Neural progenitor cell (in vitro differentiated cells): Measurements from ENCODE around the gene BMPR1A. TPM values are rescaled to one million over a fixed set of nuclear protein-coding genes. Genes with fewer than 3 reads are reported as not detected.

Experiments
- DNase-seq: peaks from one replicate; pipeline ENCODE4 v3.0.0-alpha.2; 2016; ENCODE audit warnings: low spot score
- H2AFZ ChIP-seq: fragments of 200-600 bp; sonication (generic); replicated peaks from 2 replicates; pipeline ENCODE4 v1.6.1; 2016; ENCODE audit warnings: antibody characterized with exemption
- H3F3A ChIP-seq: fragments of 200-600 bp; sonication (generic); 2 replicates; pipeline ENCODE4 v1.6.1; 2016; ENCODE audit warnings: antibody characterized with exemption, low read depth
- H3K27ac ChIP-seq: fragments of 200-600 bp; sonication (generic); 2 replicates; pipeline ENCODE4 v1.5.1; 2016; ENCODE audit warnings: mild to moderate bottlenecking
- H3K27me3 ChIP-seq: fragments of 200-600 bp; sonication (generic); 2 replicates; pipeline ENCODE4 v1.6.1; 2016; ENCODE audit warnings: mild to moderate bottlenecking, moderate library complexity
- H3K36me3 ChIP-seq: fragments of 200-600 bp; sonication (generic); 2 replicates; pipeline ENCODE4 v1.5.1; 2016
- H3K4me1 ChIP-seq: fragments of 200-600 bp; sonication (generic); 2 replicates; pipeline ENCODE4 v1.6.1; 2016; ENCODE audit warnings: mixed run types
- H3K4me2 ChIP-seq: fragments of 200-600 bp; sonication (generic); 2 replicates; pipeline ENCODE4 v1.6.1; 2016
- H3K4me3 ChIP-seq: fragments of 200-600 bp; sonication (generic); 2 replicates; pipeline ENCODE4 v1.5.1; 2016
- H3K79me2 ChIP-seq: fragments of 200-600 bp; sonication (generic); 2 replicates; pipeline ENCODE4 v1.6.1; 2016; ENCODE audit warnings: low read depth
- H3K9ac ChIP-seq: fragments of 200-600 bp; sonication (generic); 2 replicates; pipeline ENCODE4 v1.6.1; 2016
- H3K9me3 ChIP-seq: fragments of 200-600 bp; sonication (generic); 2 replicates; pipeline ENCODE4 v1.5.1; 2016; ENCODE audit warnings: low read depth
- H4K20me1 ChIP-seq: fragments of 200-600 bp; sonication (generic); 2 replicates; pipeline ENCODE4 v1.6.1; 2016; ENCODE audit warnings: low read depth
- H3K27ac Mint-ChIP-seq: 3 replicates; pipeline ENCODE4 v1.8.0; 2021; ENCODE audit warnings: mixed read lengths
- H3K27me3 Mint-ChIP-seq: 2 replicates; pipeline ENCODE4 v1.8.0; 2022; ENCODE audit warnings: low read depth, mild to moderate bottlenecking, inconsistent platforms, moderate library complexity, mixed read lengths; ENCODE audit not compliant: insufficient read depth
- H3K36me3 Mint-ChIP-seq: 3 replicates; pipeline ENCODE4 v1.8.0; 2021; ENCODE audit warnings: mixed read lengths
- H3K4me1 Mint-ChIP-seq: 3 replicates; pipeline ENCODE4 v1.8.0; 2021; ENCODE audit warnings: mixed read lengths
- H3K4me3 Mint-ChIP-seq: 3 replicates; pipeline ENCODE4 v1.8.0; 2021; ENCODE audit warnings: mild to moderate bottlenecking, moderate library complexity, mixed read lengths
- H3K9me3 Mint-ChIP-seq: 3 replicates; pipeline ENCODE4 v1.8.0; 2020; ENCODE audit warnings: mixed read lengths
- EZH2 ChIP-seq: fragments of 200-600 bp; sonication (generic); IDR thresholded peaks from 2 replicates; pipeline ENCODE4 v1.6.1; 2017; ENCODE audit warnings: antibody characterized with exemption, mild to moderate bottlenecking, moderate library complexity
- EZH2phosphoT487 ChIP-seq: fragments of 200-600 bp; sonication (generic); IDR thresholded peaks from 2 replicates; pipeline ENCODE4 v1.6.1; 2017; ENCODE audit warnings: antibody characterized with exemption
- total RNA-seq: library from RNA; depleted of rRNA; stranded (reverse); fragments of >200 nt; gene quantifications from 2 replicates; pipeline ENCODE4 v1.2.3, GENCODE V29; 2015; ENCODE audit warnings: low replicate concordance
- TF ChIP-seq, protein P1 (sequence below): fragments of 200-600 bp; sonication (generic); IDR thresholded peaks from 2 replicates; pipeline ENCODE4 v1.5.1; 2017; ENCODE audit warnings: antibody characterized with exemption, mild to moderate bottlenecking

BMPR1A gene
- total RNA-seq, 1 donor from 2014 or later, result 76.2 TPM

DNA sequence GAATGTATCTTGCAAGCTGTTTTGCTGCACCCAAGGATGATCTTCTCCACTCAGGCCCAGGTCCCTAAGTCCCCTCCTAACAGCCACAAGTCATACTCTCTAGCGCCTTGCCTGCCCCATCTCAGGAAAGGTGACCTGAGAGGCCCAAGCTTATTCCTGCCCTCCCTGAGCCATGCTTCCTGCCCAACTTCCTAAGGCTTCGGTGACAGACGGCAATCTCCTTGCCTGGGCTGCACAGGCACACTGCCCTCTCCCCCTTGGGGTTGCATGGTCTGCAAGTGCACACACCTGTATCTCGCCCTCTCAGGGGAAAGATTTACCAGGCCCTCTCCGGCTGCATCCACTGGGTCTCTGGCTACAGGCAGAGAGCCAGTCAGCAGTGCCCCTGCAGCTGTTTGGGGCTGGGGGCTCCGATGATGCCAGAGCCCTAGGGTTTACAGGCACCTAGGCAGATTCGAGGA lies 211.1 kb downstream of the BMPR1A start:
- Histone ChIP-seq H3K79me2 (no peaks in the 10 kb centered on the region), H3K27ac (no peak overlapping the region), H2AFZ (no peak overlapping the region), H3K9ac (no peak overlapping the region), H3K9me3 (no peaks in the 10 kb centered on the region), H3K4me3 (no peak overlapping the region), H3K36me3 (no peaks in the 10 kb centered on the region), H3K4me1 (peaks cover 35% of the 10 kb centered on the region), H4K20me1 (no peaks in the 10 kb centered on the region), H3F3A (peaks cover 31% of the 10 kb centered on the region), H3K27me3 (peaks cover 18% of the 10 kb centered on the region), H3K4me2 (no peak overlapping the region)
- H3K9me3 Mint-ChIP-seq, result no peaks in the 10 kb centered on the region
- peaks cover 38% of the 10 kb centered on the region for H3K4me1 Mint-ChIP-seq
- DNase-seq, result no peak
- no peak overlapping the region for H3K4me3 Mint-ChIP-seq
- no peaks in the 10 kb centered on the region for H3K36me3 Mint-ChIP-seq
- no peak overlapping the region for H3K27ac Mint-ChIP-seq
- peaks cover 14% of the 10 kb centered on the region for H3K27me3 Mint-ChIP-seq
- TF ChIP-seq EZH2phosphoT487, result no peak
- TF ChIP-seq, protein P1, sequence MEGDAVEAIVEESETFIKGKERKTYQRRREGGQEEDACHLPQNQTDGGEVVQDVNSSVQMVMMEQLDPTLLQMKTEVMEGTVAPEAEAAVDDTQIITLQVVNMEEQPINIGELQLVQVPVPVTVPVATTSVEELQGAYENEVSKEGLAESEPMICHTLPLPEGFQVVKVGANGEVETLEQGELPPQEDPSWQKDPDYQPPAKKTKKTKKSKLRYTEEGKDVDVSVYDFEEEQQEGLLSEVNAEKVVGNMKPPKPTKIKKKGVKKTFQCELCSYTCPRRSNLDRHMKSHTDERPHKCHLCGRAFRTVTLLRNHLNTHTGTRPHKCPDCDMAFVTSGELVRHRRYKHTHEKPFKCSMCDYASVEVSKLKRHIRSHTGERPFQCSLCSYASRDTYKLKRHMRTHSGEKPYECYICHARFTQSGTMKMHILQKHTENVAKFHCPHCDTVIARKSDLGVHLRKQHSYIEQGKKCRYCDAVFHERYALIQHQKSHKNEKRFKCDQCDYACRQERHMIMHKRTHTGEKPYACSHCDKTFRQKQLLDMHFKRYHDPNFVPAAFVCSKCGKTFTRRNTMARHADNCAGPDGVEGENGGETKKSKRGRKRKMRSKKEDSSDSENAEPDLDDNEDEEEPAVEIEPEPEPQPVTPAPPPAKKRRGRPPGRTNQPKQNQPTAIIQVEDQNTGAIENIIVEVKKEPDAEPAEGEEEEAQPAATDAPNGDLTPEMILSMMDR, result no peak
- TF ChIP-seq EZH2, result no peak

DNA sequence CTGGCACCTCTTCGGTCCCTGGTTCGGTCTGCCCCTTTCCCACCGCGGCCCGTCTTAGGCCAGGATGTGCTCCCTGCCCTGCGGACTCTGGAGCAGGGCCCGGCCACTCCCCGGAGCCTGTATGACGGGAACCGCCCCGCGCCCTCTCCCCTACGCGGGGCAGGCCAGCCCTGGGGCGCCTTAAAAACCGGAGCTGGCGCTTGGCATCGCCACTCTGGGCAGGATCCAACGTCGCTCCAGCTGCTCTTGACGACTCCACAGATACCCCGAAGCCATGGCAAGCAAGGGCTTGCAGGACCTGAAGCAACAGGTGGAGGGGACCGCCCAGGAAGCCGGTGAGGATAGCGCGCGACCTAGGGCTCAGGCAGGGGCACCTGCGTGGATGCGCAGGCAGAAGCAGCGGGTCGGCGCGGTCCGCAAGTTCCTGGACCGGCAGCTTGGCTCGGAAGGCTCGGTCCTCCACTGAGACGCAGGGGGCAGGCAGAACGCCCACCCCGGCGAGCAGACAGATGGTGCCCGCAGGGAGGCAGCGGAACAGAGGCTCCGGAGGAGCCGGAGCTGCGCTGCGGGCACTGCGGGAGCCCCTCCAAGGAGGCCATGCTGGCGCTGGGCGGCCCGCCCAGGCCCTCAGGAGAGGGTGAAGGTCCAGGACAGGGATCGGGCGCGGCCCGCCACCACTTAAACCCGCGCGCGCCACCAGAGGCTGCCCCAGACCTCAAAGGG lies 212.0 kb downstream of the BMPR1A start, which contains the start of gene ADIRF:
TSS of gene ADIRF (plus strand) at position 212 of the 723 bp plus-strand sequence. CDS start at position 275, 63 bp downstream.
- peak within 1 kb of the TSS; percentile 50 for H3K27ac Mint-ChIP-seq
- Histone ChIP-seq H3K9me3 (no peaks in the 10 kb centered on the region), H2AFZ (no peak within 1 kb of the TSS), H3K4me3 (no peak within 1 kb of the TSS), H3K36me3 (no peaks in the 10 kb centered on the region), H3K27me3 (peaks cover 28% of the 10 kb centered on the region), H3K27ac (no peak within 1 kb of the TSS), H4K20me1 (no peaks in the 10 kb centered on the region), H3F3A (peaks cover 32% of the 10 kb centered on the region), H3K4me1 (peaks cover 35% of the 10 kb centered on the region), H3K4me2 (peak within 1 kb of the TSS; percentile 79), H3K79me2 (no peaks in the 10 kb centered on the region), H3K9ac (no peak within 1 kb of the TSS)
- TF ChIP-seq EZH2, result no peak
- TF ChIP-seq, protein P1, result no peak
- TF ChIP-seq EZH2phosphoT487, result no peak
- H3K27me3 Mint-ChIP-seq, result peaks cover 17% of the 10 kb centered on the region
- H3K4me1 Mint-ChIP-seq, result peaks cover 38% of the 10 kb centered on the region
- no peaks in the 10 kb centered on the region for H3K9me3 Mint-ChIP-seq
- DNase-seq, result no peak
- no peak within 1 kb of the TSS for H3K4me3 Mint-ChIP-seq
- H3K36me3 Mint-ChIP-seq, result no peaks in the 10 kb centered on the region

DNA sequence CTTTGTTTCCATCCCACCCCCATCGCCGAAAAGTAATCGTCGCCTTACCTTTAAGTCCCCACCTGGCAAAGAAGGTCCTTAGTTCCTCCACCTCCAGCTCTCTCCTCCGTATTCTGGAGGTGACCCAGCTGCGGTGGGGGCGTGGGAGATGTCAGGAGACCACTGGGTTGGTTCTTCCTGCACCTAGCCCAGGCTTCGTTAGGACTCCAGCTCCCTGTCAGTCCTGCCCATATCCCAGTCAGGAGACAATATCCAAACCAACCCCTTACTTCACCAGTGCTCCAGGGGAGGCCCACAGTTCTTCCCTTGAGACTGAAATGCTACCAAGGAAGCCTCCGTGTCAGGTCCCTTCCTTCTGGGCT lies 212.6 kb downstream of the BMPR1A start:
- Histone ChIP-seq H3K79me2 (no peaks in the 10 kb centered on the region), H3K4me3 (no peak overlapping the region), H3K27me3 (peaks cover 30% of the 10 kb centered on the region), H3K36me3 (no peaks in the 10 kb centered on the region), H3K9me3 (no peaks in the 10 kb centered on the region), H3K4me2 (no peak overlapping the region), H4K20me1 (no peaks in the 10 kb centered on the region), H2AFZ (no peak overlapping the region), H3K4me1 (peaks cover 35% of the 10 kb centered on the region), H3K27ac (no peak overlapping the region), H3K9ac (no peak overlapping the region), H3F3A (peaks cover 32% of the 10 kb centered on the region)
- peak overlapping the region; percentile 50 for H3K27ac Mint-ChIP-seq
- peaks cover 38% of the 10 kb centered on the region for H3K4me1 Mint-ChIP-seq
- TF ChIP-seq EZH2 (no peak), EZH2phosphoT487 (no peak)
- TF ChIP-seq, protein P1, result no peak
- H3K27me3 Mint-ChIP-seq, result peaks cover 17% of the 10 kb centered on the region
- no peaks in the 10 kb centered on the region for H3K36me3 Mint-ChIP-seq
- DNase-seq, result no peak
- H3K4me3 Mint-ChIP-seq, result no peak overlapping the region
- no peaks in the 10 kb centered on the region for H3K9me3 Mint-ChIP-seq
